Measurements from ENCODE around the gene POTEC. TPM values are rescaled to one million over a fixed set of nuclear protein-coding genes. Genes with fewer than 3 reads are reported as not detected.
"Not testable (repeated sequence)": the region's sequence is repeated elsewhere in the genome, so short reads cannot be mapped to it uniquely, and the experiment has no call there.

Gene POTEC
- total and polyA plus RNA-seq, 2 donors (not counting 3 experiments of a cell fraction or from before 2014, with no cell fraction given), result not detected

DNA sequence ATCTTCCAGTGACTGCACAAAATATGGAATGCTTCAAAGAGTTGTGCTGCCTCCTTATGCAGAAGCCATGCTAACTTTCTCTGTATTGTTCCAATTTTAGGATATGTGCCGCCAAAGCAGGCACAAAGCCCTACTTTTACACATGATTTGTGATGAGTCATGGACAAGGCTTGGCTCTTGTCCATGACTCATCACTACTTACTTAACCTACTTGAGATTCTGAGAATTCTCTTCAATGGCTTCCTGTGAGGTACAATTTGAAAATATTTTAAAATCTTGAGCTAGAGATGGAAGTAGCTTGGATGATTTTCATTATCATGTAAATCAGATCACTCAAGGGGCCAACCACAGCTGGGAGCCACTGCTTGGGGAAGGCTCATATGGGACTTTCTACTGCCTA lies 11.7 kb downstream of the POTEC start:
- H3K4me1 ChIP-seq (ENCODE audit: control insufficient read depth, extremely low read depth, insufficient read depth, low read length); H3K36me3 ChIP-seq (ENCODE audit: control insufficient read depth in 2 of 2, extremely low read depth in 1 of 2, insufficient read depth in 2 of 2, low read length in 2 of 2); BruUV-seq (replicated peaks); H3K9me3 ChIP-seq (replicated peaks; ENCODE audit: control insufficient read depth, insufficient read depth, low read length); H4K20me1 ChIP-seq (replicated peaks; ENCODE audit: control insufficient read depth, extremely low read depth, insufficient read depth, low read length); intact Hi-C loops (cut with micrococcal nuclease); dilution Hi-C loops (cut with MboI; ENCODE audit: extremely low pct_ligation_motif_present, low sequenced_read_pairs); H2AFZ ChIP-seq (ENCODE audit: low read depth, low read length); FAIRE-seq; H3K9me1 ChIP-seq (replicated peaks; ENCODE audit: control insufficient read depth, extremely low read depth, insufficient read depth, low read length); DNase-seq (ENCODE audit: low read depth, low spot score); H3K4me3 ChIP-seq (replicated peaks in 1 of 3; ENCODE audit: insufficient read depth in 1 of 3, low read depth in 1 of 3, low read length in 3 of 3); H3K27me3 ChIP-seq (ENCODE audit: control insufficient read depth in 2 of 2, insufficient read depth in 2 of 2, low read length in 2 of 2); CTCF ChIA-PET; H3K79me2 ChIP-seq (ENCODE audit: control insufficient read depth, insufficient read depth, low read length); H3K4me2 ChIP-seq (ENCODE audit: insufficient read depth, low read length); POLR2A ChIA-PET; H3K27ac ChIP-seq (ENCODE audit: insufficient read depth, low read depth, low read length); H3K9ac ChIP-seq (replicated peaks; ENCODE audit: extremely low read depth, insufficient read depth, low read length): not testable (repeated sequence)

DNA sequence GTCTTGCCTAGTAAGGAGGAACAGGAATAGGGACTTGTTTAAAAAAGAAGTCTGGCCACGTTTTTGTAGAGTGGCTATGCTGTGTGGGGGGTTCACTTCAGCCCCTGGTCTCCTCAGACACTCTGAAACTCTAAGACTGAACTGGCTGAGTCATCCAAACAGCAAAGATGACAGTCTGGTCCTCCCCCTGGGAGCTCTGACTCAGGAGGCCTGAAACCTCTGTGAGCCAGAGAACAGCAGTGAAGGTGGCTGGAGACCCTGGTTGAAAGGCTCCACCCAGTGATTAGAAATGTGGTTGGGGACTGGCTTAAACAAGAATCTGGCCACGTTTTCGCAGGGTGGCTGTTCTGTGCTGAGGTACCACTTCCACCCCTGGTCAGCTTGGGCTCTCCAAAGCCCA lies 32.7 kb downstream of the POTEC start:
- H3K27me3 ChIP-seq (ENCODE audit: control insufficient read depth in 2 of 2, insufficient read depth in 2 of 2, low read length in 2 of 2); H3K4me3 ChIP-seq (replicated peaks in 1 of 3; ENCODE audit: insufficient read depth in 1 of 3, low read depth in 1 of 3, low read length in 3 of 3); H3K4me2 ChIP-seq (ENCODE audit: insufficient read depth, low read length); H3K9ac ChIP-seq (replicated peaks; ENCODE audit: extremely low read depth, insufficient read depth, low read length); DNase-seq (ENCODE audit: low read depth, low spot score); intact Hi-C loops (cut with micrococcal nuclease); FAIRE-seq; POLR2A ChIA-PET; H3K9me1 ChIP-seq (replicated peaks; ENCODE audit: control insufficient read depth, extremely low read depth, insufficient read depth, low read length); H3K4me1 ChIP-seq (ENCODE audit: control insufficient read depth, extremely low read depth, insufficient read depth, low read length); BruUV-seq (replicated peaks); H3K79me2 ChIP-seq (ENCODE audit: control insufficient read depth, insufficient read depth, low read length); H3K36me3 ChIP-seq (ENCODE audit: control insufficient read depth in 2 of 2, extremely low read depth in 1 of 2, insufficient read depth in 2 of 2, low read length in 2 of 2); H4K20me1 ChIP-seq (replicated peaks; ENCODE audit: control insufficient read depth, extremely low read depth, insufficient read depth, low read length); H2AFZ ChIP-seq (ENCODE audit: low read depth, low read length); H3K27ac ChIP-seq (ENCODE audit: insufficient read depth, low read depth, low read length); CTCF ChIA-PET; H3K9me3 ChIP-seq (replicated peaks; ENCODE audit: control insufficient read depth, insufficient read depth, low read length); dilution Hi-C loops (cut with MboI; ENCODE audit: extremely low pct_ligation_motif_present, low sequenced_read_pairs): not testable (repeated sequence)

DNA sequence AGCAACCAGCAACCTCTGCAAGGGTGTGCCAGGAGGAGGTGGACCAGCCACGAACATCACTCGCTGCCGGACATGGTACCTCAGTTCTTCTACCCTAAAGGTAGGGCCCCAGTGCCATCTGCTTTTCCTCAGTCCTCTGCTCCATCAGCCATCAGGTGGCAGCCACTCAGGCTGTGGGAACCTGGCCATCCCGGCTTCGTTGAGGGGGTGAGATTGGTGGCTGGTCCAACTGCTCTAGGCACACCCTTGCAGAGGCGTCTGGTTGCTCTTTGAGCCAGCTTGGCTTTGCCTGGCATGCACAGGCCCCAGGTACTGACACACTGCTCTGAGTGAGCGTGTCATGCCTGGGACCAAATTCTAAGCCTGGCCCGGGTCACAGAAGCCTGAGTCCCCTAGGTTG lies 39.7 kb downstream of the POTEC start:
- H3K27me3 ChIP-seq (ENCODE audit: control insufficient read depth in 2 of 2, insufficient read depth in 2 of 2, low read length in 2 of 2); H3K4me2 ChIP-seq (ENCODE audit: insufficient read depth, low read length); H3K9me3 ChIP-seq (replicated peaks; ENCODE audit: control insufficient read depth, insufficient read depth, low read length); POLR2A ChIA-PET; H3K9me1 ChIP-seq (replicated peaks; ENCODE audit: control insufficient read depth, extremely low read depth, insufficient read depth, low read length); DNase-seq (ENCODE audit: low read depth, low spot score); H4K20me1 ChIP-seq (replicated peaks; ENCODE audit: control insufficient read depth, extremely low read depth, insufficient read depth, low read length); BruUV-seq (replicated peaks); H3K4me1 ChIP-seq (ENCODE audit: control insufficient read depth, extremely low read depth, insufficient read depth, low read length); H2AFZ ChIP-seq (ENCODE audit: low read depth, low read length); CTCF ChIA-PET; H3K9ac ChIP-seq (replicated peaks; ENCODE audit: extremely low read depth, insufficient read depth, low read length); H3K79me2 ChIP-seq (ENCODE audit: control insufficient read depth, insufficient read depth, low read length); H3K4me3 ChIP-seq (replicated peaks in 1 of 3; ENCODE audit: insufficient read depth in 1 of 3, low read depth in 1 of 3, low read length in 3 of 3); intact Hi-C loops (cut with micrococcal nuclease); dilution Hi-C loops (cut with MboI; ENCODE audit: extremely low pct_ligation_motif_present, low sequenced_read_pairs); H3K27ac ChIP-seq (ENCODE audit: insufficient read depth, low read depth, low read length); H3K36me3 ChIP-seq (ENCODE audit: control insufficient read depth in 2 of 2, extremely low read depth in 1 of 2, insufficient read depth in 2 of 2, low read length in 2 of 2); FAIRE-seq: not testable (repeated sequence)

DNA sequence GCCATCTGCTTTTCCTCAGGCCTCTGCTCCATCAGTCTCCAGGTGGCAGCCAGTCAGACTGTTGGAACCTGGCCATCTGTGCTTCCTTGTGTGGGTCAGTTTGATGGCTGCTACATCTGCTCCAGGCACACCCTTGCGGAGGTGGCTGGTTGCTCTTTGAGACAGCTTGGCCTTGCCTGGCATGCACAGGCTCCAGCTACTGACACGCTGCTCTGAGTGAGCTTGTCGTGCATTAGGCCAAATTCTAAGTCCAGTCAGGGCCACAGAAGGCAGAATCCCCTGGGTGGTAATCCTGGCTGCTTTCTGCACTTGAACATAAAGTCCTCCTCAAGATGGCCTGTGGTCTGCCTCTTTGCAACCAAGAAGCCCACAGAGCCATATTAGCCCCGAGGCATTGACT lies 41.5 kb downstream of the POTEC start:
- dilution Hi-C loops (cut with MboI; ENCODE audit: extremely low pct_ligation_motif_present, low sequenced_read_pairs), result not testable (repeated sequence)

More for the DNA sequence above, 41.5 kb downstream of the POTEC start:
- H3K9me3 ChIP-seq (replicated peaks; ENCODE audit: control insufficient read depth, insufficient read depth, low read length); POLR2A ChIA-PET; H4K20me1 ChIP-seq (replicated peaks; ENCODE audit: control insufficient read depth, extremely low read depth, insufficient read depth, low read length); DNase-seq (ENCODE audit: low read depth, low spot score); FAIRE-seq; H3K9me1 ChIP-seq (replicated peaks; ENCODE audit: control insufficient read depth, extremely low read depth, insufficient read depth, low read length); intact Hi-C loops (cut with micrococcal nuclease); H3K4me2 ChIP-seq (ENCODE audit: insufficient read depth, low read length); H3K4me1 ChIP-seq (ENCODE audit: control insufficient read depth, extremely low read depth, insufficient read depth, low read length); H3K36me3 ChIP-seq (ENCODE audit: control insufficient read depth in 2 of 2, extremely low read depth in 1 of 2, insufficient read depth in 2 of 2, low read length in 2 of 2); H3K9ac ChIP-seq (replicated peaks; ENCODE audit: extremely low read depth, insufficient read depth, low read length); H3K79me2 ChIP-seq (ENCODE audit: control insufficient read depth, insufficient read depth, low read length); BruUV-seq (replicated peaks); CTCF ChIA-PET; H3K4me3 ChIP-seq (replicated peaks in 1 of 3; ENCODE audit: insufficient read depth in 1 of 3, low read depth in 1 of 3, low read length in 3 of 3); H3K27ac ChIP-seq (ENCODE audit: insufficient read depth, low read depth, low read length); H2AFZ ChIP-seq (ENCODE audit: low read depth, low read length); H3K27me3 ChIP-seq (ENCODE audit: control insufficient read depth in 2 of 2, insufficient read depth in 2 of 2, low read length in 2 of 2): not testable (repeated sequence)
